Measurements from ENCODE around the gene USP19. TPM values are rescaled to one million over a fixed set of nuclear protein-coding genes. Genes with fewer than 3 reads are reported as not detected.

USP19 gene
- total RNA-seq, 4 donors from 2014 or later: 53.4 to 114 (median 76.4) TPM

DNA sequence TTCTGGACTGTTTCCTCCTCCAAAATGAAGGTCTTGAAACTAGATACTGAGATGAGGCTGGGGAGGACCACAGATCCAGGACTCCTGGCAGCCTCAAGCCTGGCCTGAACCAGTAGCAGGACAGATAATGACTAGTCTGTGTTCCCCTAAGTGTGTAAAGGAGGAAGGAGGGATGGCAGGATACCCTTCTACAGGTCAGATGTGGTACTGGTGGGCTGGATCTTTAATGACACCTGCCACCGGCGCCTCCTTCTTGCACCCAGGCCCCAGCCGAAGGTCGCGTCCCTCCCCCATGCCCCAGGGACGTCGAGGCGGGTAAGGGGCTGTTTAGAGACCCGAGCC lies 556 bp downstream of the USP19 start:
- no peak for ATAC-seq
- Histone ChIP-seq H3K27ac (peak overlapping the region; percentile 85 to 98 (median 96)), H3K36me3 (peaks cover 4 to 83% of the 10 kb centered on the region in 2 donors)

DNA sequence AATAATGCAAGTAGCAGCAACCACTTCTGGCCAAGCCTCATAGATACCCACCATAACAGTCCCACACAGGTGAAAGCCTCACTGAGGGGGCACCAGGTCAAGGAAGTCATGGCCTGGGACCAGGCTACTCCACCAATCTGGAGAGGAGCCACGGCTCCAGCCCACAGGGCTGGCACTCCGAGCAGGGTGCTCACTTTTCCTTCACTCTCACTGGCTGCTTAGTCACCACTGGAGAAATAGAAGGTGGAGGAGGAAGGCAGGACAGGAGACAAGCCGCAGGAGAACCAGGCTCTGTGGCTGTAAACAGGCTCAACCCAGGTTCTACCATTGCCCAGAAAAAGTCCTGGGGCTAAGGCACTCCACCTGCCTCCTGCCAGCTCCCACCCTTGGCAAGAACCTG lies 1.2 kb downstream of the USP19 start:
- H3K4me3 ChIP-seq: peak overlapping the region in 1 of 2 donors; percentile 97
- no peak for TF ChIP-seq POLR2A (IDR thresholded peaks at IDR 0.05)
- TF ChIP-seq EP300 (IDR thresholded peaks at IDR 0.05): no peak
- TF ChIP-seq POLR2AphosphoS5 (IDR thresholded peaks at IDR 0.05): no peak
- TF ChIP-seq, protein P1, sequence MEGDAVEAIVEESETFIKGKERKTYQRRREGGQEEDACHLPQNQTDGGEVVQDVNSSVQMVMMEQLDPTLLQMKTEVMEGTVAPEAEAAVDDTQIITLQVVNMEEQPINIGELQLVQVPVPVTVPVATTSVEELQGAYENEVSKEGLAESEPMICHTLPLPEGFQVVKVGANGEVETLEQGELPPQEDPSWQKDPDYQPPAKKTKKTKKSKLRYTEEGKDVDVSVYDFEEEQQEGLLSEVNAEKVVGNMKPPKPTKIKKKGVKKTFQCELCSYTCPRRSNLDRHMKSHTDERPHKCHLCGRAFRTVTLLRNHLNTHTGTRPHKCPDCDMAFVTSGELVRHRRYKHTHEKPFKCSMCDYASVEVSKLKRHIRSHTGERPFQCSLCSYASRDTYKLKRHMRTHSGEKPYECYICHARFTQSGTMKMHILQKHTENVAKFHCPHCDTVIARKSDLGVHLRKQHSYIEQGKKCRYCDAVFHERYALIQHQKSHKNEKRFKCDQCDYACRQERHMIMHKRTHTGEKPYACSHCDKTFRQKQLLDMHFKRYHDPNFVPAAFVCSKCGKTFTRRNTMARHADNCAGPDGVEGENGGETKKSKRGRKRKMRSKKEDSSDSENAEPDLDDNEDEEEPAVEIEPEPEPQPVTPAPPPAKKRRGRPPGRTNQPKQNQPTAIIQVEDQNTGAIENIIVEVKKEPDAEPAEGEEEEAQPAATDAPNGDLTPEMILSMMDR (IDR thresholded peaks at IDR 0.05): no peak
- ATAC-seq: no peak
- H3K27ac ChIP-seq: peak overlapping the region; percentile 85 to 98 (median 96)
- H3K36me3 ChIP-seq: peaks cover 4 to 83% of the 10 kb centered on the region in 2 donors
- peaks cover 0 to 44% (median 13%) of the 10 kb centered on the region in 3 donors for H3K4me1 ChIP-seq
- H3K27me3 ChIP-seq: no peaks in the 10 kb centered on the region
- no peaks in the 10 kb centered on the region for H3K9me3 ChIP-seq
- WGBS, 2 donors (ENCODE audit: low coverage in 1 of 2): no CpG with 5 or more reads among the region's 3 CpGs

More for the DNA sequence above, 556 bp downstream of the USP19 start:
- H3K4me3 ChIP-seq: peak overlapping the region; percentile 83 to 97
- no peaks in the 10 kb centered on the region for H3K27me3 ChIP-seq
- H3K4me1 ChIP-seq: peaks cover 0 to 44% (median 13%) of the 10 kb centered on the region in 3 donors
- TF ChIP-seq POLR2AphosphoS5 (IDR thresholded peaks at IDR 0.05) (no peak), EP300 (IDR thresholded peaks at IDR 0.05) (no peak), POLR2A (IDR thresholded peaks at IDR 0.05) (no peak)
- TF ChIP-seq, protein P1 (IDR thresholded peaks at IDR 0.05): no peak
- WGBS, 2 donors (ENCODE audit: low coverage in 1 of 2): 8% methylated on average over 2 of the region's 9 CpGs; no CpG with 5 or more reads in 1 of the 2 donors
- no peaks in the 10 kb centered on the region for H3K9me3 ChIP-seq

DNA sequence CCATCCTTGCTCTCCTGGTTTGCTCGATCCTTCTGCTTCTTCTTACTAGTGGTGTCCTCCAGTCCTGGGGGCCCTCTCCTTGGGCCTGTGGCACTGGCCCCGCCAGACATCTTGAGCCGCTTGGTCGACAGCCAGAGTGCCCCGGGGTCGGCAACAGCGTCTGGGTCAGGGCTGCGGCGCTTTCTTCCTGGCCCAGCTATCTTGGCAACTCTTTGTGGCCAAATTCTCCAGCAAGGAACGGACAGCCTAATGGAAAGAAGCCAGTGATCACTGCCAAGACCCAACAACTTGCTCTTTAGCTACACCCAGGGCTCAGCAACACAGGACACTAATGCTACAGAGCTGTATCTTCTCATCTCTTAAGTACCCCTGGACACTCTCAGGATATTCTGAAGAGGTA lies 1.6 kb downstream of the USP19 start:
- Histone ChIP-seq H3K36me3 (peaks cover 4 to 83% of the 10 kb centered on the region in 2 donors), H3K27ac (peak overlapping the region in 3 of 4 donors; percentile 96 to 98 (median 97))
- no peak for ATAC-seq

DNA sequence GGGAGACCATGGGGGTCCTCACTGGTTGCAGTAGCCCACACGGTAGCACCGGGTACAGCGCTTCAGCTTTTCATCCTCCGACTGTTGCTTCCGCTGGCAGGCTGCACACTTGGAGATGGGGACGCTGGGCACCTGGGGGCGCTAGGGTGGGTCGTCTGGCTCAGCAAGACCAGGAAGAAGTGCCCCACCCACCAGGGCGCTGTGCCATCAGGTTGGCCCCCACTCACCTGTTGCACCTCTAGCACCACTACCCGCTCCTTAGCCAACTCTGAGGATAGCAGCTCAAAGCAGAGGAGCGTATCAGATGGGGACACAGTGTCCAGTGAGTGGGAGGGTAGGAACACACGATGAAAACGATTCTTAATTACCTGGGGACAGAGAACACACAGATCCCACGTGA lies 8.4 kb downstream of the USP19 start:
- no peak for ATAC-seq
- WGBS, 2 donors (ENCODE audit: low coverage in 1 of 2): 84 to 100% methylated on average over 1 to 3 of the region's 14 CpGs
- TF ChIP-seq, protein P1 (IDR thresholded peaks at IDR 0.05): no peak
- TF ChIP-seq POLR2A (IDR thresholded peaks at IDR 0.05) (no peak), EP300 (IDR thresholded peaks at IDR 0.05) (no peak), POLR2AphosphoS5 (IDR thresholded peaks at IDR 0.05) (no peak)
- H3K4me1 ChIP-seq: peaks cover 0 to 6% (median 0%) of the 10 kb centered on the region in 3 donors
- no peaks in the 10 kb centered on the region for H3K9me3 ChIP-seq
- H3K27me3 ChIP-seq: no peaks in the 10 kb centered on the region
- H3K4me3 ChIP-seq: no peak overlapping the region
- H3K36me3 ChIP-seq: peaks cover 4 to 100% of the 10 kb centered on the region in 2 donors
- H3K27ac ChIP-seq: no peak overlapping the region

More for the DNA sequence above, 1.6 kb downstream of the USP19 start:
- H3K9me3 ChIP-seq: no peaks in the 10 kb centered on the region
- 59% methylated on average over 8 of the region's 10 CpGs; no CpG with 5 or more reads in 1 of the 2 donors for WGBS, 2 donors (ENCODE audit: low coverage in 1 of 2)
- H3K27me3 ChIP-seq: no peaks in the 10 kb centered on the region
- H3K4me3 ChIP-seq: no peak overlapping the region
- H3K4me1 ChIP-seq: peaks cover 0 to 44% (median 13%) of the 10 kb centered on the region in 3 donors
- TF ChIP-seq POLR2AphosphoS5 (IDR thresholded peaks at IDR 0.05) (no peak), POLR2A (IDR thresholded peaks at IDR 0.05) (no peak), EP300 (IDR thresholded peaks at IDR 0.05) (no peak)
- TF ChIP-seq, protein P1 (IDR thresholded peaks at IDR 0.05): no peak

DNA sequence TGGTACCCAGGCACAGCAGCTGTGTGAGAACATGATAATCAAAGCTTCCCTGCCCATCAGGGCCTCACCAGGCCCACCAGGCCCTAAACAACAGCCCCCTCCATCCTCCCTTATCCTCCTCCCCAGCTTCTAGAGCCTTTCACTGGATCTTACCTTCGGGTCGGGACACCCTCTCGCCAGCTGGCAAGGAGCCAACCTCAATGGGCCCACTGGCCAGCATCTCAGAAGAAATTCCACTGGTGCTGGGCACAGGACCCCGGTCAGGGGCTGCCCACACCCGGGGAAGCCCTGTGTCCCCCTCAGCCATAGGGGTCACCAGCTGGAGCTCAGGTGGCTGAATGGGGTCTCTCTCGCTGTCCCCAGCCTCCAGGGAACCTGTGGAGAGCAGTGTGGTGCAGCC lies 9.3 kb downstream of the USP19 start:
- no peak for ATAC-seq
- Histone ChIP-seq H3K4me1 (no peaks in the 10 kb centered on the region), H3K27ac (no peak overlapping the region), H3K9me3 (no peaks in the 10 kb centered on the region), H3K36me3 (peaks cover 4 to 100% of the 10 kb centered on the region in 2 donors), H3K27me3 (no peaks in the 10 kb centered on the region), H3K4me3 (no peak overlapping the region)
- WGBS, 2 donors (ENCODE audit: low coverage in 1 of 2): no CpG with 5 or more reads among the region's 6 CpGs
- TF ChIP-seq EP300 (IDR thresholded peaks at IDR 0.05) (no peak), POLR2A (IDR thresholded peaks at IDR 0.05) (no peak), POLR2AphosphoS5 (IDR thresholded peaks at IDR 0.05) (no peak)
- TF ChIP-seq, protein P1 (IDR thresholded peaks at IDR 0.05): no peak

Measured in gastroesophageal sphincter (tissue), 4 donors.